Heart right ventricle (tissue), 16 donors: ENCODE measurements around the gene MTFP1. TPM values are rescaled to one million over a fixed set of nuclear protein-coding genes. Genes with fewer than 3 reads are reported as not detected.
"Not testable (repeated sequence)": the region's sequence is repeated elsewhere in the genome, so short reads cannot be mapped to it uniquely, and the experiment has no call there.

ENCODE experiments used
- ATAC-seq, 8 donors: fragments of 200-7000 bp; cut with Tn5 transposase; one replicate each; pipeline ENCODE4 v1.9.1; 2020; ENCODE audit warnings: mild to moderate bottlenecking in 8 of 8, moderate library complexity in 8 of 8, moderate number of reproducible peaks in 1 of 8
- DNase-seq, 2 donors: peaks; one replicate each; pipeline ENCODE4 v3.0.0-alpha.2; 2020
- H3K27ac ChIP-seq, 10 donors: fragments of 200-600 bp; sonication (generic) in 2 of 10; one replicate each; pipeline versions ENCODE4 v1.5.0 to v1.8.0; 2020 to 2022; ENCODE audit warnings: mild to moderate bottlenecking in 3 of 10
- H3K27me3 ChIP-seq, 7 donors: fragments of 200-600 bp; one replicate each; pipeline ENCODE4 v1.8.0; 2021 to 2022; ENCODE audit warnings: mild to moderate bottlenecking in 2 of 7
- H3K36me3 ChIP-seq, 9 donors: fragments of 200-600 bp; sonication (generic) in 1 of 9; one replicate each; pipeline versions ENCODE4 v1.5.0 to v1.8.0; 2020 to 2022; ENCODE audit warnings: mild to moderate bottlenecking in 2 of 9
- H3K4me1 ChIP-seq, 9 donors: fragments of 200-600 bp; sonication (generic) in 1 of 9; one replicate each; pipeline versions ENCODE4 v1.5.0 to v1.8.0; 2020 to 2022; ENCODE audit warnings: mild to moderate bottlenecking in 4 of 9
- H3K4me3 ChIP-seq, 10 donors: fragments of 200-600 bp; sonication (generic) in 2 of 10; one replicate each; pipeline versions ENCODE4 v1.5.0 to v1.8.0; 2020 to 2022; ENCODE audit warnings: mild to moderate bottlenecking in 7 of 10, moderate library complexity in 2 of 10
- H3K9me3 ChIP-seq, 11 donors: fragments of 200-600 bp in 10 of 11; sonication (generic) in 2 of 11; one replicate each; pipeline versions ENCODE4 v1.5.0 to v1.8.0; 2013 to 2022; ENCODE audit warnings: mild to moderate bottlenecking in 2 of 11, control low read depth in 1 of 11, moderate library complexity in 1 of 11
- WGBS, 2 donors: extraction: QIAGEN DNeasy Blood & Tissue Kit; methylation state at CpG; one replicate each; pipeline ENCODE4 v1.1.7; 2013; ENCODE audit warnings: inconsistent platforms in 1 of 2; 5-methylcytosine and 5-hydroxymethylcytosine counted together
- intact Hi-C, 10 donors: fragments of 100-400 bp; cut with DNase I; formaldehyde crosslinking; loops; one replicate each; pipeline versions ENCODE4 v1.11.1 to v1.14.2; 2022
- polyA plus RNA-seq, 2 donors: library from polyadenylated mRNA; stranded (reverse); fragments of 200-250 nt; gene quantifications; one replicate each; pipeline ENCODE4 v1.2.3, GENCODE V29; 2013
- total RNA-seq, 10 donors: library from RNA; stranded (reverse); fragmentation: NEBNext Ultra II Directional in 3 of 10; extraction: Animal tissue kit (Norgen Biotek cat#: 25700) in 3 of 10; gene quantifications; one replicate each; pipeline versions ENCODE4 v1.2.1 to v1.2.4, GENCODE V29; 2021 to 2023
- TF ChIP-seq, protein P1 (sequence below), 9 donors: fragments of 200-600 bp; sonication (generic) in 2 of 9; IDR thresholded peaks; one replicate each; pipeline versions ENCODE4 v1.5.0 to v1.8.0; 2021 to 2022; ENCODE audit warnings: antibody characterized with exemption in 9 of 9, mild to moderate bottlenecking in 5 of 9, moderate library complexity in 1 of 9
- donor health status: Arrhythmogenic right ventricular cardiomyopathy.
- donor health status: ischemic (EF 13 %, LVEDD 7.1; RV severe dilation, severe dysfunction).
- donor health status: healthy with polysubstance abuse.
- donor health status: DM: no; HTN: yes; CAD: no.
- donor health status: DM: no; HTN: no; CAD: no.
- donor health status: ischemic (EF 25% LVEDD 6.9; RV normal size, moderate dysfunction).
- donor health status: ischemic (EF 25% LVEDD 5.7; RV mildly dilated, moderate dysfunction).
- donor health status: healthy.
- donor health status: DM: yes; HTN: yes; CAD: no.
- donor health status: Ischemic cardiomyopathy.
- donor health status: ischemic (EF 35%, LVEDD 5.7; RV mildly dilated, moderate dysfunction).
- donor health status: nonischemic (EF 11% LVEDD 7.7; RV severe dilation, severe dysfunction).
- donor health status: DM: yes; HTN: yes; CAD: no.
- donor health status: PGD.
- donor health status: ischemic (EF 29% LVEDD 5.4; RV normal size, mild dysfunction).
- donor health status: nonischemic (EF 23%, LVEDD 6.1; RV moderate dilation, normal function).

The MTFP1 gene
- total and polyA plus RNA-seq, 12 donors = 5.9 to 132 (median 17.9) TPM

DNA sequence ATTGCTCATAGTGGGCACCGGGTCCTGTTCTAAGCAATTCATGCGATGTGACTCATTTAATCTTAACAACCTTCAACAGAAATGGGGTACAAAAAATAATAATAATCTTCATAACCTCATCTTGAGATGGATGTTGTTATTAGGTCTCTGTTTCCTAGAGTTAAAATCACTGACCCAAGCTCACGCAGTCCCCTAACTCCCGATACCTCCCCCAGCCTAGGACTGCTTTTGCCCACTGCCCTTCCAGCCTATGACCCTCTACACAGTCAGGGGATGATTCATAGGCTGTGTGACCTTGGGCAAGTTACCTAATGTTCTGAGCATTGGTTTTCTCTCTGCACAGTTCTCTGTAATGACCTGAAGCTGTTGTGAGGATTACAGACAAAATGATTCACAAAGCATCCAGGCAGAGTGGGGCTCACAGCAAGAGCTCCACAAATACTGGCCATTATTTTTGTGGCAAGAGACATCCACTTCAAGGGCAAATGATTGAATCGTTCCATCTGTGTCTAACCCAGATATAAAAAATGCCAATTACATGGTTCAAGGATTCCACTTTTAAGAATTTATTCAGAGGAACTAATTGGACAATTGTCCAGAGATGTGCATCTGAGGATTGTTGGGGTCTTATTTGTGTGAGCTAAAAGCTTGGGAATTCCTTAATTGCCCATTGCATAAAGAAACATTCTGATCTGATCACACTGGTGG is 20.0 kb downstream of the MTFP1 start:
- intact Hi-C loops = loop anchor here in 2 of 10 donors (5.0 kb wide), 1 partner anchor 42 kb away; no protein-coding TSS in a partner anchor
- Histone ChIP-seq H3K27me3 (peaks cover 0 to 59% (median 14%) of the 10 kb centered on the region in 7 donors), H3K27ac (no peak overlapping the region), H3K36me3 (no peaks in the 10 kb centered on the region), H3K4me3 (no peak overlapping the region), H3K4me1 (peaks cover 0 to 10% (median 0%) of the 10 kb centered on the region in 9 donors), H3K9me3 (no peaks in the 10 kb centered on the region)
- DNase-seq (no peak), ATAC-seq (no peak)
- WGBS, 2 donors = 45 to 55% methylated on average over 5 of the region's 5 CpGs
- TF ChIP-seq, protein P1, sequence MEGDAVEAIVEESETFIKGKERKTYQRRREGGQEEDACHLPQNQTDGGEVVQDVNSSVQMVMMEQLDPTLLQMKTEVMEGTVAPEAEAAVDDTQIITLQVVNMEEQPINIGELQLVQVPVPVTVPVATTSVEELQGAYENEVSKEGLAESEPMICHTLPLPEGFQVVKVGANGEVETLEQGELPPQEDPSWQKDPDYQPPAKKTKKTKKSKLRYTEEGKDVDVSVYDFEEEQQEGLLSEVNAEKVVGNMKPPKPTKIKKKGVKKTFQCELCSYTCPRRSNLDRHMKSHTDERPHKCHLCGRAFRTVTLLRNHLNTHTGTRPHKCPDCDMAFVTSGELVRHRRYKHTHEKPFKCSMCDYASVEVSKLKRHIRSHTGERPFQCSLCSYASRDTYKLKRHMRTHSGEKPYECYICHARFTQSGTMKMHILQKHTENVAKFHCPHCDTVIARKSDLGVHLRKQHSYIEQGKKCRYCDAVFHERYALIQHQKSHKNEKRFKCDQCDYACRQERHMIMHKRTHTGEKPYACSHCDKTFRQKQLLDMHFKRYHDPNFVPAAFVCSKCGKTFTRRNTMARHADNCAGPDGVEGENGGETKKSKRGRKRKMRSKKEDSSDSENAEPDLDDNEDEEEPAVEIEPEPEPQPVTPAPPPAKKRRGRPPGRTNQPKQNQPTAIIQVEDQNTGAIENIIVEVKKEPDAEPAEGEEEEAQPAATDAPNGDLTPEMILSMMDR (IDR thresholded peaks at IDR 0.05) = peak in 2 of 9 donors; percentile 2 to 5

DNA sequence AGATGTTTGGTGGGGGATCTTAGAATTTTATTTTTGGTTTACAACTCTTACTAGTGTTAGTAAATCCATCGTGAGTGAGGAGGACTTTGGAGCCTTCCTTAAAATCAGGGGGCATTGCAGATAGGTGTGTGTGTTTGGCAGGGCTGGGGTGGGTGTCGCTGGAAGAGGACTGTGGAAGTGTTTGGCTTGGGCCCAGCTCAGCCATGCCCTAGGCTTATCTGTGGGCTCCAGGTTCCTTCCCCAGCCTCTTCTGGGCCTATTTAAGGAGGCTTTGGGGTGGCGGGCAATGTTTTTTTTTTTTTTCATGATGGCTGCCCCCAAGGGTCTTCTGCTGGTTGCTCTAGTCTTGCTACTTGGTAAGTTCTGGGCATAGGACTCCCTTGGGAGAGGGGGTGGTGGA is 22.1 kb downstream of the MTFP1 start:
- TF ChIP-seq, protein P1 (IDR thresholded peaks at IDR 0.05) = no peak
- 88 to 94% methylated on average over 3 of the region's 3 CpGs for WGBS, 2 donors
- intact Hi-C loops = loop anchor here in 2 of 10 donors (5.0 kb wide), 1 partner anchor 40 kb away; no protein-coding TSS in a partner anchor

DNA sequence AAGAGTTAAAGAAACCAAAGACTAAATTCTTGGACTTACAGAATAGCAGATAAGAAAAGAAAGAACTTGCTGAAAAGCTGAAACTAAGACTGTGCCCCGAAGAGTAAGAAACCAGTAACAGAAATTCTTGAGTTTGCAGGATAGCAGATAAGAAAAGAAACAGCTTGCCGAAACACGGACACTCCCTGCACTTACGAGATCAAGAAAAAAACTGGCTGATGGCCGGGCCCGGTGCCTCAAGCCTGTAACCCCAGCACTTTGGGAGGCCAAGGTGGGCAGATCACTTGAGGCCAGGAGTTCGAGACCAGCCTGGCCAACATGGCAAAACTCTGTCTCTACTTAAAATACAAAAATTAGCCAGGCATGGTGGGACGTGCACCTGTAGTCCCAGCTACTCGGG is 25.9 kb downstream of the MTFP1 start:
- intact Hi-C loops, H3K27ac ChIP-seq, H3K4me1 ChIP-seq, H3K9me3 ChIP-seq, ATAC-seq, H3K4me3 ChIP-seq, H3K36me3 ChIP-seq, DNase-seq: not testable (repeated sequence)
- peaks cover 0 to 39% (median 29%) of the 10 kb centered on the region in 7 donors for H3K27me3 ChIP-seq
- WGBS, 2 donors = 31 to 32% methylated on average over 9 of the region's 9 CpGs

More for the DNA sequence above, 22.1 kb downstream of the MTFP1 start:
- ATAC-seq (no peak), DNase-seq (no peak)
- Histone ChIP-seq H3K4me3 (no peak overlapping the region), H3K4me1 (peaks cover 0 to 5% (median 0%) of the 10 kb centered on the region in 9 donors), H3K27ac (no peak overlapping the region), H3K9me3 (no peaks in the 10 kb centered on the region), H3K27me3 (peaks cover 0 to 56% (median 16%) of the 10 kb centered on the region in 7 donors), H3K36me3 (no peaks in the 10 kb centered on the region)

DNA sequence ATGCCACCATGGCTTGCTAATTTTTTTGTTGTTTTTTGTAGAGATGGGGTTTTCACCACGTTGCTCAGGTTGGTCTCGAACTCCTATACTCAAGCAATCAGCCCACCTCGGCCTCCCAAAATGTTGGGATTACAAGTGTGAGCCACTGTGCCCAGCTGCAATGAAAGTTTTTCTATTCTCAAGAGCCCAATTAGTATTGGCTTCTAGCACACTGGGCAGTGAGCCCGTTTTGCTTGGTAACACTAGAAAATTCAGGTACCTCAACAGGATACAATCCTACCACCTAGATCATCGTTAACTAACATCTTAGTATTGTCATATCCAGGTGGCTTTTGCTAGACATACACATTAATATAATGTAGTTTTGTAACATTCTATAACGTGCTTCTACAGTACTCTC is 27.3 kb downstream of the MTFP1 start:
- H3K27me3 ChIP-seq = peaks cover 0 to 37% (median 20%) of the 10 kb centered on the region in 7 donors
- no peak overlapping the region for H3K27ac ChIP-seq
- H3K4me3 ChIP-seq = no peak overlapping the region
- no peaks in the 10 kb centered on the region for H3K9me3 ChIP-seq
- TF ChIP-seq, protein P1 (IDR thresholded peaks at IDR 0.05) = no peak
- 82 to 83% methylated on average over 6 of the region's 6 CpGs for whole genome bisulfite sequencing, 2 donors
- H3K36me3 ChIP-seq = no peaks in the 10 kb centered on the region
- no peak for DNase-seq
- intact Hi-C loops = no loop called here
- no peaks in the 10 kb centered on the region for H3K4me1 ChIP-seq
- no peak for ATAC-seq
